ENCODE results near the gene TBC1D3I.
"Not testable (repeated sequence)": the region's sequence is repeated elsewhere in the genome, so short reads cannot be mapped to it uniquely, and the experiment has no call there.

- TF ChIP-seq, protein P1, sequence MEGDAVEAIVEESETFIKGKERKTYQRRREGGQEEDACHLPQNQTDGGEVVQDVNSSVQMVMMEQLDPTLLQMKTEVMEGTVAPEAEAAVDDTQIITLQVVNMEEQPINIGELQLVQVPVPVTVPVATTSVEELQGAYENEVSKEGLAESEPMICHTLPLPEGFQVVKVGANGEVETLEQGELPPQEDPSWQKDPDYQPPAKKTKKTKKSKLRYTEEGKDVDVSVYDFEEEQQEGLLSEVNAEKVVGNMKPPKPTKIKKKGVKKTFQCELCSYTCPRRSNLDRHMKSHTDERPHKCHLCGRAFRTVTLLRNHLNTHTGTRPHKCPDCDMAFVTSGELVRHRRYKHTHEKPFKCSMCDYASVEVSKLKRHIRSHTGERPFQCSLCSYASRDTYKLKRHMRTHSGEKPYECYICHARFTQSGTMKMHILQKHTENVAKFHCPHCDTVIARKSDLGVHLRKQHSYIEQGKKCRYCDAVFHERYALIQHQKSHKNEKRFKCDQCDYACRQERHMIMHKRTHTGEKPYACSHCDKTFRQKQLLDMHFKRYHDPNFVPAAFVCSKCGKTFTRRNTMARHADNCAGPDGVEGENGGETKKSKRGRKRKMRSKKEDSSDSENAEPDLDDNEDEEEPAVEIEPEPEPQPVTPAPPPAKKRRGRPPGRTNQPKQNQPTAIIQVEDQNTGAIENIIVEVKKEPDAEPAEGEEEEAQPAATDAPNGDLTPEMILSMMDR (conservative IDR thresholded peaks at IDR 0.05; ENCODE audit: low read depth, low read length) = not testable (repeated sequence)
- TF ChIP-seq EZH2 (IDR thresholded peaks at IDR 0.05; ENCODE audit: borderline replicate concordance, low read depth, low read length, poor library complexity, severe bottlenecking) = not testable (repeated sequence)
These were observed 52.7 kb downstream of the TBC1D3I start for GRCh38 chr17:36211484-36212271.

Data from A673 (cell line).